Spleen (tissue), 13 donors: Measurements from ENCODE around the gene NUP160. TPM values are rescaled to one million over a fixed set of nuclear protein-coding genes. Genes with fewer than 3 reads are reported as not detected.
"Not testable (repeated sequence)": the region's sequence is repeated elsewhere in the genome, so short reads cannot be mapped to it uniquely, and the experiment has no call there.

Source experiments
- DNase-seq: peaks from one replicate; pipeline ENCODE4 v3.0.0-alpha.2; 2020
- H3K27ac ChIP-seq, 8 donors: fragments of 200-600 bp; sonication (generic) in 7 of 8; 1 replicate in 4 of 8; 2 replicates in 4 of 8; pipeline versions ENCODE4 v1.5.0 to v1.8.0; 2016 to 2021; ENCODE audit warnings: inconsistent platforms in 4 of 8, mild to moderate bottlenecking in 4 of 8, moderate library complexity in 1 of 8
- H3K27me3 ChIP-seq, 7 donors: fragments of 200-600 bp; sonication (generic) in 6 of 7; replicated peaks in 1 of 7; 1 replicate in 4 of 7; 2 replicates in 3 of 7; pipeline versions ENCODE4 v1.5.0 to v1.8.0; 2016 to 2021; ENCODE audit warnings: inconsistent platforms in 3 of 7, mild to moderate bottlenecking in 1 of 7
- H3K36me3 ChIP-seq, 6 donors: fragments of 200-600 bp; sonication (generic) in 5 of 6; 1 replicate in 4 of 6; 2 replicates in 2 of 6; pipeline versions ENCODE4 v1.5.0 to v1.8.0; 2016 to 2021; ENCODE audit warnings: inconsistent platforms in 2 of 6
- H3K4me1 ChIP-seq, 6 donors: fragments of 200-600 bp; sonication (generic) in 5 of 6; 1 replicate in 3 of 6; 2 replicates in 3 of 6; pipeline versions ENCODE4 v1.5.0 to v1.8.0; 2016 to 2021; ENCODE audit warnings: inconsistent platforms in 3 of 6
- H3K4me3 ChIP-seq, 8 donors: fragments of 200-600 bp; sonication (generic) in 7 of 8; 1 replicate in 4 of 8; 2 replicates in 4 of 8; pipeline versions ENCODE4 v1.5.0 to v1.8.0; 2016 to 2021; ENCODE audit warnings: inconsistent platforms in 4 of 8, mild to moderate bottlenecking in 4 of 8, moderate library complexity in 2 of 8
- H3K9me3 ChIP-seq, 8 donors: fragments of 200-600 bp; sonication (generic) in 7 of 8; 1 replicate in 4 of 8; 2 replicates in 4 of 8; pipeline versions ENCODE4 v1.5.0 to v1.8.0; 2016 to 2021; ENCODE audit warnings: inconsistent platforms in 4 of 8
- POLR2A ChIP-seq, 3 donors: fragments of 450-650 bp; IDR thresholded peaks; one replicate each; pipeline ENCODE4 v1.5.1; 2017; ENCODE audit warnings: antibody characterized with exemption in 3 of 3, mild to moderate bottlenecking in 1 of 3
- POLR2AphosphoS5 ChIP-seq, 3 donors: sonication (generic); formaldehyde crosslinking; IDR thresholded peaks; one replicate each; pipeline ENCODE4 v1.5.1; 2017; ENCODE audit warnings: antibody characterized with exemption in 3 of 3
- WGBS, 5 donors: extraction: QIAGEN DNeasy Blood & Tissue Kit in 3 of 5; methylation state at CpG; one replicate each; pipeline versions ENCODE4 v1.1.5 to v1.1.7; 2013 to 2018; 5-methylcytosine and 5-hydroxymethylcytosine counted together
- intact Hi-C: fragments of 100-400 bp; cut with DNase I; formaldehyde crosslinking; loops from one replicate; pipeline ENCODE4 v1.15.0; 2023; ENCODE audit warnings: low total_unique reads
- long read RNA-seq, 2 donors: transcript quantifications; one replicate each; lab custom pipeline, GENCODE V29; 2026
- polyA plus RNA-seq, 3 donors: library from polyadenylated mRNA; stranded (reverse); fragments of 200-250 nt; gene quantifications; one replicate each; pipeline ENCODE4 v1.2.1, GENCODE V29; 2013
- total RNA-seq, 7 donors: library from RNA; depleted of rRNA in 3 of 7; stranded (reverse); fragments of >200 nt in 3 of 7; fragmentation: NEBNext Ultra II Directional in 4 of 7; extraction: Animal tissue kit (Norgen Biotek cat#: 25700) in 4 of 7; gene quantifications; one replicate each; pipeline versions ENCODE4 v1.1.0 to v1.2.1, GENCODE V29; 2016 to 2021
- TF ChIP-seq, protein P1 (sequence below), 11 experiments: fragments of 200-600 bp in 7 of 11; fragments of 450-650 bp in 4 of 11; sonication (generic) in 4 of 11; IDR thresholded peaks in 8 of 11; conservative IDR thresholded peaks in 3 of 11; 1 replicate in 7 of 11; 2 replicates in 4 of 11; pipeline versions ENCODE4 v1.4.0 to v1.8.0; 2016 to 2021; ENCODE audit warnings: antibody characterized with exemption in 11 of 11, inconsistent platforms in 4 of 11, mild to moderate bottlenecking in 1 of 11
- donor health status: healthy with polysubstance abuse.
- donor health status: DM: no; HTN: no; CAD: no; lungs with moderate emphysema.
- donor health status: DM: no; HTN: no; CAD: no.
- donor health status: Bipolar disorder and iron deficiency.
- donor health status: healthy.
- donor health status: DM: no; HTN: no; CAD: no.
- donor health status: DM: yes; HTN: yes; CAD: no.

The NUP160 gene, protein sequence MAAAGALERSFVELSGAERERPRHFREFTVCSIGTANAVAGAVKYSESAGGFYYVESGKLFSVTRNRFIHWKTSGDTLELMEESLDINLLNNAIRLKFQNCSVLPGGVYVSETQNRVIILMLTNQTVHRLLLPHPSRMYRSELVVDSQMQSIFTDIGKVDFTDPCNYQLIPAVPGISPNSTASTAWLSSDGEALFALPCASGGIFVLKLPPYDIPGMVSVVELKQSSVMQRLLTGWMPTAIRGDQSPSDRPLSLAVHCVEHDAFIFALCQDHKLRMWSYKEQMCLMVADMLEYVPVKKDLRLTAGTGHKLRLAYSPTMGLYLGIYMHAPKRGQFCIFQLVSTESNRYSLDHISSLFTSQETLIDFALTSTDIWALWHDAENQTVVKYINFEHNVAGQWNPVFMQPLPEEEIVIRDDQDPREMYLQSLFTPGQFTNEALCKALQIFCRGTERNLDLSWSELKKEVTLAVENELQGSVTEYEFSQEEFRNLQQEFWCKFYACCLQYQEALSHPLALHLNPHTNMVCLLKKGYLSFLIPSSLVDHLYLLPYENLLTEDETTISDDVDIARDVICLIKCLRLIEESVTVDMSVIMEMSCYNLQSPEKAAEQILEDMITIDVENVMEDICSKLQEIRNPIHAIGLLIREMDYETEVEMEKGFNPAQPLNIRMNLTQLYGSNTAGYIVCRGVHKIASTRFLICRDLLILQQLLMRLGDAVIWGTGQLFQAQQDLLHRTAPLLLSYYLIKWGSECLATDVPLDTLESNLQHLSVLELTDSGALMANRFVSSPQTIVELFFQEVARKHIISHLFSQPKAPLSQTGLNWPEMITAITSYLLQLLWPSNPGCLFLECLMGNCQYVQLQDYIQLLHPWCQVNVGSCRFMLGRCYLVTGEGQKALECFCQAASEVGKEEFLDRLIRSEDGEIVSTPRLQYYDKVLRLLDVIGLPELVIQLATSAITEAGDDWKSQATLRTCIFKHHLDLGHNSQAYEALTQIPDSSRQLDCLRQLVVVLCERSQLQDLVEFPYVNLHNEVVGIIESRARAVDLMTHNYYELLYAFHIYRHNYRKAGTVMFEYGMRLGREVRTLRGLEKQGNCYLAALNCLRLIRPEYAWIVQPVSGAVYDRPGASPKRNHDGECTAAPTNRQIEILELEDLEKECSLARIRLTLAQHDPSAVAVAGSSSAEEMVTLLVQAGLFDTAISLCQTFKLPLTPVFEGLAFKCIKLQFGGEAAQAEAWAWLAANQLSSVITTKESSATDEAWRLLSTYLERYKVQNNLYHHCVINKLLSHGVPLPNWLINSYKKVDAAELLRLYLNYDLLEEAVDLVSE (N-terminal part only)
- total RNA-seq (10 to 100 TPM; 39.8 to 54.8 (median 46.9) TPM), polyA plus RNA-seq (10 to 100 TPM; 16.0 to 20.3 (median 16.0) TPM)
- long read RNA-seq, donor 1, partial matches to known transcripts = 5 of 5 reads
- long read RNA-seq, donor 1, other reads (novel, unspliced or antisense) = 0 of 5 reads
- long read RNA-seq, donor 2, full-length matches to known transcripts = 3 of 3 reads
- long read RNA-seq, donor 2, partial matches to known transcripts = 0 of 3 reads
- long read RNA-seq, donor 2, other reads (novel, unspliced or antisense) = 0 of 3 reads

DNA sequence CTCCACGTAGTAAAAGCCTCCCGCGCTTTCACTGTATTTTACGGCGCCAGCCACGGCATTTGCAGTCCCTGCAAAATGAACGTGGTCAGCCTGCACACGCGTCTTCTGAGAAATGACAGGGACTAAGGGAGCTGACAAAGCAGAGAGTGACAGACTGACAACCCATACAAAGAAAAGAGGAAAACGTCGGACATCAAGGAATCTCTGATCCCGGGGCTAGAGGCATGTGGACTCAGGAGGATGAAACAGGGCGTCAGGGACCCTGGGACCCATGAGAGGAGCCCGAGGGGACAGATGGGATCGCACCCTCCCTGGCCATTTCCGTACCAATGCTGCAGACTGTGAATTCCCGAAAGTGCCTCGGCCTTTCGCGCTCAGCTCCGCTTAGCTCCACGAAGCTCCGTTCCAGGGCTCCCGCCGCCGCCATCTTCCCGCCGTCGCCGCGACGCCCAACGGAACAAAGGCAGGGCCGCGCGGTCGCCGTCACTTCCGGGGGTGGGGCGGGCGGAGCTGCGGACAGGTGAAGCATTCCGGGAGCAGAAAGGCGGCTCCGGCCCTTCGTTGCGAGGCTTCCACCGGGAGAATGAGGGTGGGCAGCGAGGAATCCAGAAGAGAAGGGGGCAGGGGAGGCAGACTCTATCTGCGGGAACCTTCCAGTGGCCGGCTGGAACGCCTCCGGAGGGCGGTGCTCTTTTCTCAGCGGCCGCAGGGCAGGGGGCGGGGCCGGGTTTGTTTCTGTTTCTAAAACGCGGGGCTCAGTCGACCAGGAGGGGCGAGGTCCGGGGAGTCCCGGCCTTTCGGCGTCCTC, at the start of gene NUP160:
Gene NUP160, minus strand, starts transcription at position 459 of the 808 bp plus-strand sequence. Its CDS starts 32 bp downstream, at position 427.
- peaks cover 21 to 94% (median 81%) of the 10 kb centered on the region in 6 donors for H3K4me1 ChIP-seq
- H3K27ac ChIP-seq = peak within 1 kb of the TSS; percentile 92 to 98 (median 96)
- intact Hi-C loops = no loop called here
- peaks cover 0 to 37% (median 22%) of the 10 kb centered on the region in 6 donors for H3K36me3 ChIP-seq
- TF ChIP-seq POLR2A (IDR thresholded peaks at IDR 0.05) (no peak), POLR2AphosphoS5 (IDR thresholded peaks at IDR 0.05) (peak; percentile 94 to 98 (median 96))
- TF ChIP-seq, protein P1, sequence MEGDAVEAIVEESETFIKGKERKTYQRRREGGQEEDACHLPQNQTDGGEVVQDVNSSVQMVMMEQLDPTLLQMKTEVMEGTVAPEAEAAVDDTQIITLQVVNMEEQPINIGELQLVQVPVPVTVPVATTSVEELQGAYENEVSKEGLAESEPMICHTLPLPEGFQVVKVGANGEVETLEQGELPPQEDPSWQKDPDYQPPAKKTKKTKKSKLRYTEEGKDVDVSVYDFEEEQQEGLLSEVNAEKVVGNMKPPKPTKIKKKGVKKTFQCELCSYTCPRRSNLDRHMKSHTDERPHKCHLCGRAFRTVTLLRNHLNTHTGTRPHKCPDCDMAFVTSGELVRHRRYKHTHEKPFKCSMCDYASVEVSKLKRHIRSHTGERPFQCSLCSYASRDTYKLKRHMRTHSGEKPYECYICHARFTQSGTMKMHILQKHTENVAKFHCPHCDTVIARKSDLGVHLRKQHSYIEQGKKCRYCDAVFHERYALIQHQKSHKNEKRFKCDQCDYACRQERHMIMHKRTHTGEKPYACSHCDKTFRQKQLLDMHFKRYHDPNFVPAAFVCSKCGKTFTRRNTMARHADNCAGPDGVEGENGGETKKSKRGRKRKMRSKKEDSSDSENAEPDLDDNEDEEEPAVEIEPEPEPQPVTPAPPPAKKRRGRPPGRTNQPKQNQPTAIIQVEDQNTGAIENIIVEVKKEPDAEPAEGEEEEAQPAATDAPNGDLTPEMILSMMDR (IDR thresholded peaks at IDR 0.05 in 8 of 11, conservative IDR thresholded peaks at IDR 0.05 in 3 of 11) = peak in 5 of 11 experiments; percentile 18 to 41 (median 32)
- H3K27me3 ChIP-seq = no peaks in the 10 kb centered on the region
- peak within 1 kb of the TSS; percentile 63 to 96 (median 90) for H3K4me3 ChIP-seq
- peak; percentile 98 for DNase-seq
- 0 to 1% (median 1%) methylated on average over 45 to 66 of the region's 66 CpGs for WGBS, 5 donors
- H3K9me3 ChIP-seq = no peaks in the 10 kb centered on the region

DNA sequence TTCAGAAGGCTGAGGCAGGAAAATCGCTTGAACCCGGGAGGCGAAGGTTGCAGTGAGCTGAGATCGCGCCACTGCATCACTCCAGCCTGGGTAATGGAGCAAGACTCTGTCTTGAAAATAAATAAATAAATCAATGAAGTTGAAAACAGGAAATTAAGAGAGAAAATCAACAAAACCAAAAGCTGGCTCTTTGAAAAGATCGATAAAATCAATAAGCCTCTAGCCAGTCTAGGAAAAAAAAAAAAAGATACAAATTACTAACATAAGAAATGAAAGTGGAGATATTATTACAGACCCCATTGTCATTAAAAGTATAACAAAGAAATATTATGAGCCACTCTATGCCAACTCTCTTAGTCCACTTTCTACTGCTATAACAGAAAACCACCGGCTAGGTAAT, 48.0 kb upstream of the NUP160 start:
- no peak for DNase-seq
- intact Hi-C loops = no loop called here
- 90 to 99% (median 98%) methylated on average over 7 of the region's 7 CpGs for WGBS, 5 donors
- Histone ChIP-seq H3K27ac (no peak overlapping the region), H3K9me3 (peaks cover 0 to 7% (median 0%) of the 10 kb centered on the region in 8 donors), H3K4me3 (no peak overlapping the region), H3K27me3 (no peaks in the 10 kb centered on the region), H3K36me3 (no peaks in the 10 kb centered on the region), H3K4me1 (peaks cover 0 to 20% (median 9%) of the 10 kb centered on the region in 6 donors)
- TF ChIP-seq POLR2A (IDR thresholded peaks at IDR 0.05) (no peak), POLR2AphosphoS5 (IDR thresholded peaks at IDR 0.05) (no peak)
- TF ChIP-seq, protein P1 (IDR thresholded peaks at IDR 0.05 in 8 of 11, conservative IDR thresholded peaks at IDR 0.05 in 3 of 11) = no peak

DNA sequence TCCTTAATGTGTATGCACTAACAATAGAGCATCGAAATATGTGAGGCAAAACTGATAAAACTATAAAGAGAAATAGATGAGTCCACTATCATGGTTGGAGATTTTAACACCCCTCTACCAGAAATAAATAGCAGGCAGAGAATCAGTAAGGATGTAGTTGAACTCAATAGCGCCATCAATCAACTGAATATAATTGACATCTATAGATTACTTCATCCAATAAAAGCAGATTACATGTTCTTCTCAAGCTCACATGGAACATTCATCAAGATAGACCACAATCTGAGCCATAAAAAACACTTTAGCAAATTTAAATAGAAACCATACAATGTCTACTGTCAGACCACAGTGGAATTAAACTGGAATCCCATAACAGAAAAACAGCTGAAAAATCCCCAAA, 46.9 kb upstream of the NUP160 start:
- Histone ChIP-seq H3K4me1 (peaks cover 4 to 23% (median 13%) of the 10 kb centered on the region in 6 donors), H3K27ac (no peak overlapping the region)
- WGBS, 5 donors = 91 to 99% (median 94%) methylated on average over 2 of the region's 2 CpGs

DNA sequence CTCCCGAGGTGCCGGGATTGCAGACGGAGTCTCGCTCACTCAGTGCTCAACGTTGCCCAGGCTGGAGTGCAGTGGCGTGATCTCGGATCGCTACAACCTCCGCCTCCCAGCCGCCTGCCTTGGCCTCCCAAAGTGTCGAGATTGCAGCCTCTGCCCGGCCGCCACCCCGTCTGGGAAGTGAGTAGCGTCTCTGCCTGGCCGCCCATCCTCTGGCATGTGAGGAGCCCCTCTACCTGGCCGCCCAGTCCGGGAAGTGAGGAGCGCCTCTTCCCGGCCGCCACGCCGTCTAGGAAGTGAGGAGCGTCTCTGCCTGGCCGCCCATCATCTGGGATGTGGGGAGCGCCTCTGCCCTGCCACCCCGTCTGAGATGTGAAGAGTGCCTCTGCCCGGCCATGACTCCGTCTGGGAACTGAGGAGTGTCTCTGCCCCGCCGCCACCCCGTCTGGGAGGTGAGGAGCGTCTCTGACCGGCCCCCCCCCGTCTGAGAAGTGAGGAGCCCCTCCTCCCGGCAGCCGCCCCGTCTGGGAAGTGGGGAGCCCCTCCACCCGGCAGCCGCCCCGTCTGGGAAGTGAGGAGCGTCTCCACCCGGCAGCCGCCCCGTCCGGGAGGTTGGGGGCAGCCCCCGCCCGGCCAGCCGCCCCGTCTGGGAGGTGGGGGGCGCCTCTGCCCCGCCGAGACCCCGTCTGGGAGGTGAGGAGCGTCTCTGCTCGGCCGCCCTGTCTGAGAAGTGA, 44.6 kb upstream of the NUP160 start:
- intact Hi-C loops = not testable (repeated sequence)
- 93 to 100% (median 95%) methylated on average over 7 to 57 of the region's 57 CpGs for WGBS, 5 donors

More for the DNA sequence above, 46.9 kb upstream of the NUP160 start:
- Histone ChIP-seq H3K27me3 (no peaks in the 10 kb centered on the region), H3K9me3 (peaks cover 0 to 7% (median 0%) of the 10 kb centered on the region in 8 donors), H3K36me3 (no peaks in the 10 kb centered on the region), H3K4me3 (no peak overlapping the region)
- no peak for DNase-seq
- TF ChIP-seq, protein P1 (IDR thresholded peaks at IDR 0.05 in 8 of 11, conservative IDR thresholded peaks at IDR 0.05 in 3 of 11) = no peak
- TF ChIP-seq POLR2A (IDR thresholded peaks at IDR 0.05) = no peak
- no peak for TF ChIP-seq POLR2AphosphoS5 (IDR thresholded peaks at IDR 0.05)
- intact Hi-C loops = no loop called here

More for the DNA sequence above, 44.6 kb upstream of the NUP160 start:
- not testable (repeated sequence) for H3K4me3 ChIP-seq, H3K27ac ChIP-seq, H3K27me3 ChIP-seq, H3K9me3 ChIP-seq, H3K36me3 ChIP-seq
- H3K4me1 ChIP-seq = peaks cover 5 to 19% (median 15%) of the 10 kb centered on the region in 6 donors
- DNase-seq = peak; percentile 46
